MG63 (cell line): ENCODE results near the gene GATAD2B. TPM values are rescaled to one million over a fixed set of nuclear protein-coding genes. Genes with fewer than 3 reads are reported as not detected.

Source experiments
- DNase-seq: peaks from one replicate; pipeline ENCODE4 v3.0.0-alpha.2; 2020
- H3K27me3 ChIP-seq: fragments of 250-450 bp; sonication (Bioruptor Pico); 2 replicates; pipeline ENCODE4 v1.5.1; 2020; ENCODE audit warnings: mild to moderate bottlenecking, moderate library complexity
- H3K36me3 ChIP-seq: fragments of 250-450 bp; sonication (Bioruptor Pico); 2 replicates; pipeline ENCODE4 v1.5.1; 2020; ENCODE audit warnings: mild to moderate bottlenecking, moderate library complexity
- H3K4me3 ChIP-seq: fragments of 250-450 bp; sonication (Bioruptor Pico); 2 replicates; pipeline ENCODE4 v1.5.1; 2020; ENCODE audit warnings: mild to moderate bottlenecking, moderate library complexity
- H3K9me3 ChIP-seq: fragments of 250-450 bp; sonication (Bioruptor Pico); 2 replicates; pipeline ENCODE4 v1.5.1; 2020; ENCODE audit warnings: mild to moderate bottlenecking, moderate library complexity
- total RNA-seq: library from RNA; depleted of rRNA; stranded (reverse); fragments of >200 nt; shearing (Covaris generic); gene quantifications from 2 replicates; pipeline ENCODE4 v1.2.3, GENCODE V29; 2014; ENCODE audit warnings: low replicate concordance; rRNA removed

The GATAD2B gene
- total RNA-seq: 5.9 and 7.4 TPM in 2 replicates

- Histone ChIP-seq H3K36me3 (peaks cover 8% of the 10 kb centered on the region), H3K27me3 (no peaks in the 10 kb centered on the region), H3K9me3 (no peaks in the 10 kb centered on the region), H3K4me3 (peak within 1 kb of the TSS; percentile 69)
- peak; percentile 100 for DNase-seq
These were observed at the start of gene GATAD2B for GRCh38 chr1:153922972-153923925. GATAD2B (minus strand) TSS chr1:153922972; CDS start chr1:153828347, 94,625 bp downstream.

GRCh38 chr1:153970346-153970745 is 47.6 kb upstream of the GATAD2B start:
- no peak for DNase-seq
- no peaks in the 10 kb centered on the region for H3K9me3 ChIP-seq

GRCh38 chr1:153968972-153969371 is 46.2 kb upstream of the GATAD2B start:
- Histone ChIP-seq H3K27me3 (no peaks in the 10 kb centered on the region), H3K9me3 (no peaks in the 10 kb centered on the region), H3K4me3 (no peak overlapping the region), H3K36me3 (peaks cover 8% of the 10 kb centered on the region)
- no peak for DNase-seq

More at GRCh38 chr1:153970346-153970745, 47.6 kb upstream of the GATAD2B start:
- Histone ChIP-seq H3K4me3 (no peak overlapping the region), H3K36me3 (peaks cover 22% of the 10 kb centered on the region), H3K27me3 (no peaks in the 10 kb centered on the region)

GRCh38 chr1:153968408-153968807 is 45.6 kb upstream of the GATAD2B start:
- no peak for DNase-seq
- Histone ChIP-seq H3K36me3 (peaks cover 2% of the 10 kb centered on the region), H3K4me3 (peak overlapping the region; percentile 63)

GRCh38 chr1:153968000-153968363 is 45.2 kb upstream of the GATAD2B start:
- Histone ChIP-seq H3K4me3 (peak overlapping the region; percentile 63), H3K36me3 (no peaks in the 10 kb centered on the region; the same call in 1 of the 2 replicates), H3K27me3 (no peaks in the 10 kb centered on the region), H3K9me3 (no peaks in the 10 kb centered on the region)
- DNase-seq: peak; percentile 39

More at GRCh38 chr1:153968408-153968807, 45.6 kb upstream of the GATAD2B start:
- H3K27me3 ChIP-seq: no peaks in the 10 kb centered on the region
- H3K9me3 ChIP-seq: no peaks in the 10 kb centered on the region

- no peaks in the 10 kb centered on the region for H3K27me3 ChIP-seq
- DNase-seq: peak; percentile 98
- H3K4me3 ChIP-seq: peak within 1 kb of the TSS; percentile 63
- H3K36me3 ChIP-seq: peaks cover 5% of the 10 kb centered on the region
- H3K9me3 ChIP-seq: no peaks in the 10 kb centered on the region
These were observed 44.6 kb upstream of the GATAD2B start, which contains the start of gene CREB3L4 for GRCh38 chr1:153967107-153967999. CREB3L4 (plus strand) TSS chr1:153967902; CDS start chr1:153968526, 624 bp downstream.

GRCh38 chr1:153963850-153964331 is 41.1 kb upstream of the GATAD2B start:
- peak; percentile 69 for DNase-seq
- no peaks in the 10 kb centered on the region for H3K9me3 ChIP-seq
- H3K36me3 ChIP-seq: peaks cover 26% of the 10 kb centered on the region
- no peaks in the 10 kb centered on the region for H3K27me3 ChIP-seq
- H3K4me3 ChIP-seq: peak overlapping the region; percentile 79

- Histone ChIP-seq H3K36me3 (peaks cover 26% of the 10 kb centered on the region), H3K9me3 (no peaks in the 10 kb centered on the region), H3K4me3 (peak within 1 kb of the TSS; percentile 79), H3K27me3 (no peaks in the 10 kb centered on the region)
- DNase-seq: peak; percentile 98
These were observed 40.5 kb upstream of the GATAD2B start, which contains the start of gene SLC39A1 for GRCh38 chr1:153963030-153963849. SLC39A1 (minus strand) TSS chr1:153963537; CDS start chr1:153962715, 822 bp downstream.

- H3K9me3 ChIP-seq: no peaks in the 10 kb centered on the region
- H3K27me3 ChIP-seq: no peaks in the 10 kb centered on the region
- H3K4me3 ChIP-seq: peak overlapping the region; percentile 79
- DNase-seq: peak; percentile 51
- peaks cover 26% of the 10 kb centered on the region for H3K36me3 ChIP-seq
These were observed 39.6 kb upstream of the GATAD2B start for GRCh38 chr1:153962088-153963029.

- Histone ChIP-seq H3K27me3 (no peaks in the 10 kb centered on the region), H3K9me3 (no peaks in the 10 kb centered on the region), H3K36me3 (peaks cover 26% of the 10 kb centered on the region), H3K4me3 (peak overlapping the region; percentile 79; the same call in 1 of the 2 replicates)
- DNase-seq: no peak
These were observed 38.6 kb upstream of the GATAD2B start for GRCh38 chr1:153961421-153961820.

GRCh38 chr1:153960206-153960605 is 37.4 kb upstream of the GATAD2B start:
- DNase-seq: no peak
- no peaks in the 10 kb centered on the region for H3K9me3 ChIP-seq
- H3K36me3 ChIP-seq: peaks cover 26% of the 10 kb centered on the region
- no peaks in the 10 kb centered on the region for H3K27me3 ChIP-seq
- no peak overlapping the region for H3K4me3 ChIP-seq

- Histone ChIP-seq H3K36me3 (peaks cover 31% of the 10 kb centered on the region), H3K9me3 (no peaks in the 10 kb centered on the region), H3K4me3 (no peak overlapping the region), H3K27me3 (no peaks in the 10 kb centered on the region)
- DNase-seq: no peak
These were observed 36.7 kb upstream of the GATAD2B start for GRCh38 chr1:153959454-153959853.

- H3K36me3 ChIP-seq: peaks cover 36% of the 10 kb centered on the region
- no peaks in the 10 kb centered on the region for H3K9me3 ChIP-seq
- H3K27me3 ChIP-seq: no peaks in the 10 kb centered on the region
- H3K4me3 ChIP-seq: peak overlapping the region; percentile 78
- no peak for DNase-seq
These were observed 36.1 kb upstream of the GATAD2B start for GRCh38 chr1:153958961-153959260.

- no peaks in the 10 kb centered on the region for H3K9me3 ChIP-seq
- peak; percentile 100 for DNase-seq
- peak within 1 kb of the TSS; percentile 78 for H3K4me3 ChIP-seq
- peaks cover 42% of the 10 kb centered on the region for H3K36me3 ChIP-seq
- H3K27me3 ChIP-seq: no peaks in the 10 kb centered on the region
These were observed 35.6 kb upstream of the GATAD2B start, which contains the start of gene CRTC2 for GRCh38 chr1:153958111-153958960. CRTC2 (minus strand) TSS chr1:153958612; CDS start chr1:153958497, 115 bp downstream.
